HepG2 (cell line): ENCODE results near the gene MAFB. TPM values are rescaled to one million over a fixed set of nuclear protein-coding genes. Genes with fewer than 3 reads are reported as not detected.

ENCODE experiments used
- ATAD3A ChIP-seq: sonication (generic); formaldehyde crosslinking; IDR thresholded peaks from 2 replicates; pipeline ENCODE4 v1.4.0; 2020; ENCODE audit warnings: missing genetic modification reagents
- ATF4 ChIP-seq, 2 experiments: fragments of 450-650 bp in 1 of 2; sonication (generic) in 1 of 2; formaldehyde crosslinking; IDR thresholded peaks; 2 replicates each; pipeline versions ENCODE4 v1.5.0 to v1.8.0; 2020 to 2022; ENCODE audit warnings: mild to moderate bottlenecking in 1 of 2, missing genetic modification reagents in 1 of 2
- BORCS8-MEF2B ChIP-seq: sonication (generic); formaldehyde crosslinking; IDR thresholded peaks from 2 replicates; pipeline ENCODE4 v1.8.0; 2022; ENCODE audit warnings: mild to moderate bottlenecking, missing genetic modification reagents
- CEBPB ChIP-seq: IDR thresholded peaks from 2 replicates; pipeline ENCODE4 v1.6.1; 2011; ENCODE audit warnings: low read depth, low read length, improper control_type of control experiment, borderline replicate concordance
- EHMT2 ChIP-seq: fragments of 200-600 bp; sonication (generic); IDR thresholded peaks from 2 replicates; pipeline ENCODE4 v1.7.0; 2017; ENCODE audit warnings: antibody characterized with exemption, low read depth, low read length, borderline replicate concordance
- EP300 ChIP-seq, 3 experiments: sonication (generic) in 1 of 3; formaldehyde crosslinking in 1 of 3; IDR thresholded peaks; 2 replicates each; pipeline versions ENCODE4 v1.5.1 to v1.6.1; 2011 to 2020; ENCODE audit warnings: low read depth in 2 of 3, low read length in 2 of 3, borderline replicate concordance in 1 of 3, improper control_type of control experiment in 1 of 3, mild to moderate bottlenecking in 1 of 3, missing genetic modification reagents in 1 of 3, moderate library complexity in 1 of 3
- FOXM1 ChIP-seq: sonication (generic); formaldehyde crosslinking; IDR thresholded peaks from 2 replicates; pipeline ENCODE4 v1.5.0; 2020; ENCODE audit warnings: missing genetic modification reagents
- HIC2 ChIP-seq: sonication (generic); formaldehyde crosslinking; IDR thresholded peaks from 2 replicates; pipeline ENCODE4 v1.9.0; 2022; ENCODE audit warnings: low read depth, missing genetic modification reagents
- HNRNPUL1 ChIP-seq: fragments of 200-400 bp; formaldehyde crosslinking; IDR thresholded peaks from 2 replicates; pipeline ENCODE4 v1.6.1; 2017; ENCODE audit warnings: low read depth, mild to moderate bottlenecking, low read length, moderate library complexity
- IRF2 ChIP-seq: IDR thresholded peaks from 2 replicates; pipeline ENCODE4 v1.6.1; 2018; ENCODE audit warnings: missing genetic modification reagents, missing compliant biosample characterization
- KDM2A ChIP-seq: sonication (generic); formaldehyde crosslinking; IDR thresholded peaks from 2 replicates; pipeline ENCODE4 v1.4.0; 2020; ENCODE audit warnings: low read depth, missing genetic modification reagents, borderline replicate concordance
- KDM3A ChIP-seq: IDR thresholded peaks from 2 replicates; pipeline ENCODE4 v1.6.1; 2018; ENCODE audit warnings: low read depth, missing compliant biosample characterization
- KLF12 ChIP-seq: sonication (generic); formaldehyde crosslinking; IDR thresholded peaks from 2 replicates; pipeline ENCODE4 v1.4.0; 2020; ENCODE audit warnings: missing genetic modification reagents, borderline replicate concordance
- MTF1 ChIP-seq: sonication (generic); formaldehyde crosslinking; IDR thresholded peaks from 2 replicates; pipeline ENCODE4 v1.5.0; 2020; ENCODE audit warnings: missing genetic modification reagents
- MTF2 ChIP-seq: sonication (generic); formaldehyde crosslinking; IDR thresholded peaks from 2 replicates; pipeline ENCODE4 v1.5.0; 2020; ENCODE audit warnings: missing genetic modification reagents, borderline replicate concordance
- SATB2 ChIP-seq: sonication (generic); formaldehyde crosslinking; IDR thresholded peaks from 2 replicates; pipeline ENCODE4 v1.5.0; 2020; ENCODE audit warnings: missing genetic modification reagents
- TEAD3 ChIP-seq: optimal IDR thresholded peaks from 2 replicates; pipeline ENCODE3; 2016; ENCODE audit warnings: borderline replicate concordance
- ZBTB38 ChIP-seq: sonication (generic); formaldehyde crosslinking; IDR thresholded peaks from 2 replicates; pipeline ENCODE4 v1.5.1; 2020; ENCODE audit warnings: mild to moderate bottlenecking, missing genetic modification reagents
- ZMYM3 ChIP-seq: sonication (generic); formaldehyde crosslinking; IDR thresholded peaks from 2 replicates; pipeline ENCODE4 v1.5.1; 2020; ENCODE audit warnings: mild to moderate bottlenecking, missing genetic modification reagents
- ZNF549 ChIP-seq: sonication (generic); formaldehyde crosslinking; IDR thresholded peaks from 2 replicates; pipeline ENCODE4 v1.5.0; 2020; ENCODE audit warnings: missing genetic modification reagents
- ZNF644 ChIP-seq: IDR thresholded peaks from 2 replicates; pipeline ENCODE4 v1.6.1; 2016; ENCODE audit warnings: low read depth
- ZNF709 ChIP-seq: sonication (generic); formaldehyde crosslinking; IDR thresholded peaks from 2 replicates; pipeline ENCODE4 v1.5.0; 2020; ENCODE audit warnings: mild to moderate bottlenecking, missing genetic modification reagents
- ZNF746 ChIP-seq: sonication (generic); formaldehyde crosslinking; IDR thresholded peaks from 2 replicates; pipeline ENCODE4 v1.8.0; 2022; ENCODE audit warnings: mild to moderate bottlenecking, missing genetic modification reagents
- ZNF790 ChIP-seq: sonication (generic); formaldehyde crosslinking; IDR thresholded peaks from 2 replicates; pipeline ENCODE4 v1.8.0; 2022; ENCODE audit warnings: missing genetic modification reagents, mild to moderate bottlenecking, borderline replicate concordance
- ZNF841 ChIP-seq: sonication (generic); formaldehyde crosslinking; IDR thresholded peaks from 2 replicates; pipeline ENCODE4 v1.8.1; 2023; ENCODE audit warnings: missing genetic modification reagents, borderline replicate concordance
- polyA plus RNA-seq, 8 experiments: library from polyadenylated mRNA; depleted of rRNA in 3 of 8; stranded (reverse) in 7 of 8; unstranded in 1 of 8; fragments of >200 nt; fragmentation: Illumina TruSeq in 4 of 8; extraction: Trizol in 4 of 8; gene quantifications; 2 replicates each; pipeline versions ENCODE4 v1.2.1 to v1.2.3, GENCODE V29; 2011 to 2016; ENCODE audit warnings: low read depth in 4 of 8, missing spikeins in 1 of 8, mixed read lengths in 1 of 8; ENCODE audit not compliant: insufficient read depth in 1 of 8
- total RNA-seq, 5 experiments: library from RNA; depleted of rRNA; stranded (reverse); fragments of >200 nt; fragmentation: Illumina TruSeq; extraction: Trizol; gene quantifications; 2 replicates each; pipeline ENCODE4 v1.2.3, GENCODE V29; 2016; ENCODE audit warnings: low read depth in 1 of 5
- TF ChIP-seq, protein P1 (sequence below): IDR thresholded peaks from 2 replicates; pipeline ENCODE4 v1.6.1; 2016; ENCODE audit warnings: low read depth, control low read depth

The MAFB gene
- total and polyA plus RNA-seq, 2 of the 13 experiments (the other 11 are each of a cell fraction or from before 2014, with no cell fraction given) = 0.08 to 0.11 TPM

DNA sequence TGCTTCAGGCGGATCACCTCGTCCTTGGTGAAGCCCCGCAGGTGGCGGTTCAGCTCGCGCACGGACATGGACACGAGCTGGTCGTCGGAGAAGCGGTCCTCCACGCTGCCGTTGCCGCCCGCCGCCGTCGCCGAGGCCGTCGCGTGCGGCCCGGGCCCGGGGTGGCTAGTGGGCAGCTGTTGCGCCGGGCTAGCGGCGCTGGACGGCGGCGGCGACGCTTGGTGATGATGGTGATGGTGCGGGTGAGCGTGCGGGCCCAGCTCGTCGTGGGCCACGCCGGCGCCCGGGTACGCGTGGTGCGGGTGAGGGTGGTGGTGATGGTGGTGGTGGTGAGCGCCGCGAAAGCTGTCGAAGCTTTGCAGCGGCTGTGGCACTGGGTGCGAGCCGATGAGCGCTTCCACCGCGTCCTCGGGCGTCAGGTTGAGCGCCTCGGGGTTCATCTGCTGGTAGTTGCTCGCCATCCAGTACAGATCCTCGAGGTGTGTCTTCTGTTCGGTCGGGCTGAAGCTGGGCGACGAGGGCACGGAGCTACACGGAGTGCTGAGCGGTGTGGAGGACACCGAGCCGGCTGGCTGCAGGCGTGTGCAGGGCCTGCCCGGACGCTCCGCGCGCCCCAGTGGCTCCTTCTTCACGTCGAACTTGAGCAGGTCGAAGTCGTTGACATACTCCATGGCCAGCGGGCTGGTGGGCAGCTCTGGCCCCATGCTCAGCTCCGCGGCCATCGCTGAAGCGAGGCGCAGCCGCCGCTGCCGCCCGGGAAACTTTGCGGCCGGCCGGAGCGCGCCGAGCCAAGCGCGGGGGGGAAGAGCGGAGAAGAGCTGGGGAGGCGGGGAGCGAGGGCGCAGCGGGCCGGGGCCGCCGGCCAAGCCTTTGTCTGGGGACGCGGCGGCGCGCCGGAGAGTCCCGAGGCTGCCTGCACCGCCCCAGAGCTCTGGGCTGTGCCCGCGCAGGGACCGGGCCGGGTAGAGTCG lies 622 bp downstream of the MAFB start (continued):
- TF ChIP-seq, protein P1, sequence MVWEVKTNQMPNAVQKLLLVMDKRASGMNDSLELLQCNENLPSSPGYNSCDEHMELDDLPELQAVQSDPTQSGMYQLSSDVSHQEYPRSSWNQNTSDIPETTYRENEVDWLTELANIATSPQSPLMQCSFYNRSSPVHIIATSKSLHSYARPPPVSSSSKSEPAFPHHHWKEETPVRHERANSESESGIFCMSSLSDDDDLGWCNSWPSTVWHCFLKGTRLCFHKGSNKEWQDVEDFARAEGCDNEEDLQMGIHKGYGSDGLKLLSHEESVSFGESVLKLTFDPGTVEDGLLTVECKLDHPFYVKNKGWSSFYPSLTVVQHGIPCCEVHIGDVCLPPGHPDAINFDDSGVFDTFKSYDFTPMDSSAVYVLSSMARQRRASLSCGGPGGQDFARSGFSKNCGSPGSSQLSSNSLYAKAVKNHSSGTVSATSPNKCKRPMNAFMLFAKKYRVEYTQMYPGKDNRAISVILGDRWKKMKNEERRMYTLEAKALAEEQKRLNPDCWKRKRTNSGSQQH (CRISPR knock-in tag) = no peak
- TF ChIP-seq SATB2 = 0 out of 2 replicates have a peak, but pooled peaks have one; percentile 11
- TF ChIP-seq ZBTB38 (CRISPR knock-in tag) = peak; percentile 11; the same call in 1 of the 2 replicates
- TF ChIP-seq ZNF790 (CRISPR knock-in tag) = 0 out of 2 replicates have a peak, but pooled peaks have one; percentile 21
- no peak for TF ChIP-seq ZMYM3 (CRISPR knock-in tag)
- no peak for TF ChIP-seq TEAD3
- no peak for TF ChIP-seq IRF2 (CRISPR knock-in tag)
- TF ChIP-seq ZNF644 = no peak
- TF ChIP-seq EHMT2 = no peak
- TF ChIP-seq BORCS8-MEF2B (CRISPR knock-in tag) = no peak
- TF ChIP-seq HNRNPUL1 = no peak
- no peak; the same call in 1 of the 2 replicates for TF ChIP-seq FOXM1 (CRISPR knock-in tag)
- TF ChIP-seq ATF4 (CRISPR knock-in tag; IDR thresholded peaks at IDR 0.05) = no peak
- no peak for TF ChIP-seq CEBPB
- no peak for TF ChIP-seq KDM3A (CRISPR knock-in tag)
- TF ChIP-seq KDM2A = no peak
- TF ChIP-seq ZNF841 (CRISPR knock-in tag) = no peak
- TF ChIP-seq KLF12 (CRISPR knock-in tag) = no peak
- TF ChIP-seq MTF1 (CRISPR knock-in tag) = peak; percentile 69; the same call in 1 of the 2 replicates
- TF ChIP-seq HIC2 (CRISPR knock-in tag) = no peak
- no peak for TF ChIP-seq EP300 (IDR thresholded peaks at IDR 0.05; ENCODE audit: low read depth in 2 of 2, low read length in 2 of 2)
- TF ChIP-seq EP300 (CRISPR knock-in tag; IDR thresholded peaks at IDR 0.05; ENCODE audit: borderline replicate concordance) = no peak
- 0 out of 2 replicates have a peak, but pooled peaks have one; percentile 43 for TF ChIP-seq ZNF549 (CRISPR knock-in tag)
- TF ChIP-seq MTF2 (CRISPR knock-in tag) = 0 out of 2 replicates have a peak, but pooled peaks have one; percentile 50
- TF ChIP-seq ZNF709 (CRISPR knock-in tag) = no peak
- TF ChIP-seq ATAD3A = no peak
- TF ChIP-seq ZNF746 (CRISPR knock-in tag) = no peak
